ENCODE measurements around the gene ASB16.

GRCh38 chr17:44176257-44176656 is 5.8 kb downstream of the ASB16 start:
- no peak for TF ChIP-seq CTCF (IDR thresholded peaks at IDR 0.05; ENCODE audit: low read depth, low read length, missing input control)
- TF ChIP-seq YY1 (IDR thresholded peaks at IDR 0.05): no peak
- no peak for TF ChIP-seq HNF4G (IDR thresholded peaks at IDR 0.05)
- TF ChIP-seq, protein P1, sequence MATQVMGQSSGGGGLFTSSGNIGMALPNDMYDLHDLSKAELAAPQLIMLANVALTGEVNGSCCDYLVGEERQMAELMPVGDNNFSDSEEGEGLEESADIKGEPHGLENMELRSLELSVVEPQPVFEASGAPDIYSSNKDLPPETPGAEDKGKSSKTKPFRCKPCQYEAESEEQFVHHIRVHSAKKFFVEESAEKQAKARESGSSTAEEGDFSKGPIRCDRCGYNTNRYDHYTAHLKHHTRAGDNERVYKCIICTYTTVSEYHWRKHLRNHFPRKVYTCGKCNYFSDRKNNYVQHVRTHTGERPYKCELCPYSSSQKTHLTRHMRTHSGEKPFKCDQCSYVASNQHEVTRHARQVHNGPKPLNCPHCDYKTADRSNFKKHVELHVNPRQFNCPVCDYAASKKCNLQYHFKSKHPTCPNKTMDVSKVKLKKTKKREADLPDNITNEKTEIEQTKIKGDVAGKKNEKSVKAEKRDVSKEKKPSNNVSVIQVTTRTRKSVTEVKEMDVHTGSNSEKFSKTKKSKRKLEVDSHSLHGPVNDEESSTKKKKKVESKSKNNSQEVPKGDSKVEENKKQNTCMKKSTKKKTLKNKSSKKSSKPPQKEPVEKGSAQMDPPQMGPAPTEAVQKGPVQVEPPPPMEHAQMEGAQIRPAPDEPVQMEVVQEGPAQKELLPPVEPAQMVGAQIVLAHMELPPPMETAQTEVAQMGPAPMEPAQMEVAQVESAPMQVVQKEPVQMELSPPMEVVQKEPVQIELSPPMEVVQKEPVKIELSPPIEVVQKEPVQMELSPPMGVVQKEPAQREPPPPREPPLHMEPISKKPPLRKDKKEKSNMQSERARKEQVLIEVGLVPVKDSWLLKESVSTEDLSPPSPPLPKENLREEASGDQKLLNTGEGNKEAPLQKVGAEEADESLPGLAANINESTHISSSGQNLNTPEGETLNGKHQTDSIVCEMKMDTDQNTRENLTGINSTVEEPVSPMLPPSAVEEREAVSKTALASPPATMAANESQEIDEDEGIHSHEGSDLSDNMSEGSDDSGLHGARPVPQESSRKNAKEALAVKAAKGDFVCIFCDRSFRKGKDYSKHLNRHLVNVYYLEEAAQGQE (IDR thresholded peaks at IDR 0.05): no peak
- TF ChIP-seq SP1 (IDR thresholded peaks at IDR 0.05): no peak
- no peak for TF ChIP-seq ZBTB33 (IDR thresholded peaks at IDR 0.05)
- no peak for TF ChIP-seq RXRA (IDR thresholded peaks at IDR 0.05)
- no peak for TF ChIP-seq JUND (IDR thresholded peaks at IDR 0.05)
- TF ChIP-seq ATF3 (IDR thresholded peaks at IDR 0.05): no peak
- TF ChIP-seq GABPA (IDR thresholded peaks at IDR 0.05 in 1 of 2, conservative IDR thresholded peaks at IDR 0.05 in 1 of 2): no peak
- TF ChIP-seq RAD21 (IDR thresholded peaks at IDR 0.05): no peak
- TF ChIP-seq NR2F2 (IDR thresholded peaks at IDR 0.05): no peak

Data from liver (tissue), 3 donors.